Kidney capillary endothelial cell (primary cell): ENCODE data around the gene PTGFR.
A peak's percentile ranks its signal among the peaks of the same experiment; 100 is the strongest.

ENCODE experiments used
- DNase-seq: peaks from one replicate; pipeline ENCODE4 v3.0.0-alpha.2; 2018; ENCODE audit warnings: low spot score

The PTGFR gene

DNA sequence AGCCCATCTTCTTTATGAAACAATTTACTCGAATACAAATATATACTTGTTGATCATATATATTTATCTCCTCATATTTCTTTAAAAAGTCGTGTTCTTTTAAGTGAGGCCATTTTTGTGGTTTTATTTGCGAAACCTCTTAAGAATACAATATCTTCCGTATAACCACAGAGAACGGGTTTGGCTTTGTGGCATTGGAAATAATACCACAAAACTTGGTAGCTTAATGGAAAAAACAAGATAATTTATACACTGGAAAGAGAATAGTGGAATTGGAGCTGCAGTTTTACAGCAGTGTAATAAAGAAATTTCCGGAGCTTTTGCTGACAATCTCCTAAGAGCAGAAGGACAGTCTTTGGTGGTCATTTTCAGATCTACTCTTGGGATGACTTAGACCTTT is 29.4 kb downstream of the PTGFR start:
- no peak for DNase-seq

- DNase-seq = no peak
Measured at GRCh38 chr1:78520843-78521242, 30.1 kb downstream of the PTGFR start.

DNA sequence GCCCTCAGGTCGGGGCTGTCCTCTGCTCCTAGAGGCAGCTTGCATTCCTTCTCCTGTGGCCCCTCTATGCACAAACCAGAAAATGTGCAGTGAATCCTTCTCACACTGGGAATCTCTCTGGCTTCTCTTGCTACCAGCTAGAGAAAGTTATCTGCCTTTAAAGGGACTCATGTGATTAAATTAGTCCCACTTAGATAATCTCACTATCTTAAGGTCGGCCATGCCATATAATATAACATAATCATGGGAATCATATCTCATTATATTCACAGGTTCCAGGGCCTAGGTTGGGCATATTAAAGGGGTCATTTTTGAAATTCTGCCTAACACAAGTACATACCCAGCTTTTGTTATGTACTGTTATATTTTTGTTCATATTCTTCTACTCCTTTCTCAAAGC is 31.4 kb downstream of the PTGFR start:
- no peak for DNase-seq

GRCh38 chr1:78526496-78526895 is 35.7 kb downstream of the PTGFR start:
- DNase-seq = peak; percentile 4

DNA sequence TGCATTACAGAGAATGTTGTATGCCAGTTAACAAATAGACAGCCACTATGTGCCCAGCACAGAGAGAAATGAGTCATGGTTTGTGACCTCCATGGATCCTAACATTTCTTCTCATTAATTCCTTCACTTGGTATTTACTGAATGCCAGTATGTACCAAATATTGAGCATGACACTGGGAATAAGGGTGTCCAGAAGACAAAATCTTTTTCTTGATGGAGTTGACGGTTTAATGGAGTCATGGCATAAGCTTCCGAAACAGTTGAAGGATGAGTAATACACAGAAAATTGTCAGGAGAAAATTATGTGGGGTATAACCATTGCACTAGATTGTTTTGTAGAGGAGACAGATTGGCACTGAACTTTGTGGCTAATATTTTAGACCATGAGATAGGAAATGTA is 36.9 kb downstream of the PTGFR start:
- DNase-seq = no peak

DNA sequence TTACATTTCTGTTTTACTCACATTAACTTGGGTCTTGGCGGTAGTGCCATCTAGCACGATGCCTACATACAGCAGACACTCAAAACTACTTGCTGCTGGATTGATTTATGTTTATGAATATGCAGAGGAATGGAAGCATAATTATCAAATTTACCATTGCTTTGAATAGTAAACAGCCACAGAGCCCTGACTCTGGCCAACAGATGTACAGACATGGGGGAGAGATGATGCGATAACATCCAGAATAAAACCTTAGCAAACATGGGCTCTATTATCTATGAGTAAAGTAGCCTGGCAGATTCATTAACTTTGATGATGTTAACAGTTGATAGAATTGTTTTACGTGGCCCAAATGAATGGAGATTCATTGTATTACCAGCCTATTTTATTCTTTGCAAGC is 42.8 kb downstream of the PTGFR start:
- no peak for DNase-seq

DNA sequence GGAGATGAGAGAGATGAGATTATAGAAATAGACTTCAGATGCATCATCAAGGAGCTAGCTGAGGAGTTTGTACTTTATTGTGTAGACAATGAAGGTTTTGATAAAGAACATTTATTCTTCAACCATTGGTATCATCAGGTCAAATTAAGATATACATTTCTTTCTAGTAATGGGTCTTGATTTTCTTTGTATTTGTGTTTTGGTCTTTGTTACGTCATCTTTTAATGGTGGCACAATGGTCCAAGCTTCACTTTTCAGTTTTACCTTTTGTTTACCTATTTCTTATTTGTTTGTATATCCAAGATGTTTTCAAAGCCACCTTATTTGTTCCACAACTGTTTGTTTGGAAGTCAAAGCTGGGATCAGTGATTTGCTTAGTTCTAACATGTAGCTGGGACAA is 44.5 kb downstream of the PTGFR start:
- DNase-seq = no peak

DNA sequence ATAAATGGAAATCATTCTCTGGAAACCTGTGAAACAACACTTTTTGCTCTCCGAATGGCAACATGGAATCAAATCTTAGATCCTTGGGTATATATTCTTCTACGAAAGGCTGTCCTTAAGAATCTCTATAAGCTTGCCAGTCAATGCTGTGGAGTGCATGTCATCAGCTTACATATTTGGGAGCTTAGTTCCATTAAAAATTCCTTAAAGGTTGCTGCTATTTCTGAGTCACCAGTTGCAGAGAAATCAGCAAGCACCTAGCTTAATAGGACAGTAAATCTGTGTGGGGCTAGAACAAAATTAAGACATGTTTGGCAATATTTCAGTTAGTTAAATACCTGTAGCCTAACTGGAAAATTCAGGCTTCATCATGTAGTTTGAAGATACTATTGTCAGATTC is 45.7 kb downstream of the PTGFR start:
- no peak for DNase-seq

- no peak for DNase-seq
Measured at GRCh38 chr1:78540048-78540447, 49.3 kb downstream of the PTGFR start.

DNA sequence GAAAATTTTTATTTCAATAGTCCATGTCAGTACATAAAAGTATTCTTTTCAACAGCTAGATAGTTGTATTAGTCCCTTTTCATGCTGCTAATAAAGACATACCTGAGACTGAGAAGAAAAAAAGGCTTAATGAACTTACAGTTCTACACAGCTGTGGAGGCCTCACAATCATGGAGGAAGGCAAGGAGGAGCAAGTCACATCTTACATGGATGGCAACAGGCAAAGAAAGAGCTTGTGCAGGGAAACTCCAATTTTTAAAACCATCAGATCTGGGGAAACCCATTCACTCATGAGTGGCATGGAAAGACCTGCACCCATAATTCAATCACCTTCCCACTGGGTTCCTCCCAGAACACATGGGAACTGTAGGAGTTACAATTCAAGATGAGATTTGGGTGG is 50.7 kb downstream of the PTGFR start:
- DNase-seq = no peak

GRCh38 chr1:78543941-78544643 is 53.3 kb downstream of the PTGFR start:
- DNase-seq = no peak

GRCh38 chr1:78547081-78547480 is 56.3 kb downstream of the PTGFR start:
- DNase-seq = no peak

GRCh38 chr1:78549331-78549730 is 58.6 kb downstream of the PTGFR start:
- DNase-seq = no peak

GRCh38 chr1:78549891-78550290 is 59.1 kb downstream of the PTGFR start:
- DNase-seq = no peak

DNA sequence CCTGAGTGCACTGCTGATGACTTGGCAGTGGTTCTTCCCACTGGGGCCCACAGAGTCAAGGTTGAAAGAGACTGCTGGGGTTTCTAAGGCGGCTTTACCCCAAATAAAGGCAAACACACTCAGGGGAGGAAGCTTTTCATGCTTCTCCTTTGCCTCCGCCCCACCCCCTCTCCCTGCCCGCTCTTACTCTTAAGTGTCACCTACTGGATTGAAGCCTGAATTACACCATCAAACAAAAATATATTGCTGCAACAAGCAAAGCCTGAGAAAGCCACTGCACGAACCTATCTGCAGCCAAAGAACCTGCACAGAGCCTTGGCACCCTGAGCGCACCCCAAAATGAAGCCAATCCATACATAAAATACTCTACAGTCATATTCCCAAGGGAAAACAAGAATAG is 63.1 kb downstream of the PTGFR start:
- no peak for DNase-seq

- no peak for DNase-seq
Measured at GRCh38 chr1:78554840-78555239, 64.1 kb downstream of the PTGFR start.

DNA sequence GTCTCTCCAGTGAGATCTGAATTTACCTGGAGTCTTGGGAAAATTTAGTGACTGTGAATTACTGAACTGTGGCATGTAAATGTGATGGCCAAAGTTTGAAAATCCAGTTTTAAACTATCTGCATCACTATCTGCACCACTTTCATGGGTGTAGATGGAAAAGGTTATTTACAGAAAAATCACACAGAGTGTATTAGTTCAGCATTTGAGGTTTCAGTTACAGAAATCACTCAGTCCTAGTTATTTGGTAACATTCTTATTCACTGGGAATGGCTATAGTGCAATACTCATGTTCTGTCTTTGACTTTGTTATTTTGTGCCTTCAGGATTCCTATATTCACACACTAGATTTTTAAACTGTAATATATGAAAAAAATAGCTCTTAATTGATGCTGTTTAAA is 68.9 kb downstream of the PTGFR start:
- DNase-seq = no peak

DNA sequence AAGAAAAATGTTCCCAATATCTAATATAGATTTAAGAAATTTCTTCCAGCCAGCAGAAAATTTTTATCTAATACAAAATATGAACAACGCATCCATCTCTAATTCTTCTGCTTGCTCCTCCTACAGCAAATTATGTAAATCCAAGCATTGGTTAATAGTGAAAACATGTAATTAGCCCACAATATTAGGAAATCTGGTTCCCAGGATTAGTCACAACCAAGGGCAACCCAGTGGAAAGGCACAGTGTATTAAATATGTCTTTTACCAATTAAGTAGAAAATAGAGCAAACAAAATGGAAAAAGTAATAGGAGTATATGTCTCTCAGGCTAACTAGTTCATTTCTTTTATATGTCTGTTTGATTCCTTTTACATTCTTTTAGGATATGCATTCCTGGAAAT is 70.0 kb downstream of the PTGFR start:
- DNase-seq = no peak

DNA sequence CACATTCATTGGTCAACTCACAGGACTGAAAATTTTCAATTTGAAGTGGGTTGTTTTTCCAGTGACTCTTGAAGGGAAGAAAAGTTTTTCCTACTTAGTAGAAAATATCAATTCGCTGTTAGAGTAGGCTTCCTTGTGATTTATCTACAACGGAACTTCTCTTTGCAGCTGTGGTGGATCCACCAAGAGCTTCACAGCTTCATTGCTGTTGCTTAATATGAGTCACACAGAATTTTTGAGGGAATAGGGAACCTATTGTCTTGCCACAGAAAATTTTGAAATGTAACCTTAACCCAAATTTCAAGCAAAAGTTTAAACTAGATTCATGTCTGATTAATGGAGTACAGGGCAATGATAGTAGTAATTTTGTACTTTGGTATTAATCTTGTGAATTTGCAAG is 71.1 kb downstream of the PTGFR start:
- DNase-seq = no peak

DNA sequence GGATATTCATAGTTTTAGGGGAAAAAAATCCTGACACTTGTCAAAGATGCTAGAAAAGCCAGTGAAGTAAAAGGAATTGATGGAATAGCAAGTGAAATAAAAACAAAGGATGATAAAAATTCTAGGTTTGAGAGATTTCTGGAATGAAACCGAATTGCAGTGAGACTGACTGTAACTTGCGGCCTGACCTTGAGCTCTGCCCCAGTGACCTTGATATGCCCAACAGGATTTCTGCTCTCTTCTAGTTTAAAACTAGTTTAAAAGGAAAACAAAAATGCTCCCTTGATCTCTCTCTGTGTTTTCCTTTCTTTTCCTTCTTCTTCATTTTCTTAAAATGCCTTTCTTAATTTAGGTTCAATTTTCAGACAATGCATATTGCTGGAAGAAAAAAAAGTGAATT is 74.6 kb downstream of the PTGFR start:
- no peak for DNase-seq

DNA sequence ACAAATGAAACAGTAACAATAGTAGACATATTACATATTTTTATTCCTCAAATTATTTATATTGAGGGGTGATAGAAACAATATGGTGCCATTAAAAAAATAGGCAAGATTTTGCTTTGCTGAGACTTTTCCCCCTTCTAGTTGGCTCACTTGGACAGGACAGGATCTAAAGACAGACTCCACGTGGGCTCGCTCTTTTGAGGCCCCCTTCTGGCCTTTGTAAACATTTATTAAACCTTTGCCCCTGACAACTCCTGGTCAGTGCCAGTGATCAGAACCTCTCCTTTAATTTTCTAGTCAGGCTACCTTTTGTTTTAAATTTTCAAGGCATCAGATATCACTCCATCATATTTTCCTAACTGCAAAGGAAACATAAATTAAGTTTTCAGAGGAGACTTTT is 79.8 kb downstream of the PTGFR start:
- no peak for DNase-seq

- no peak for DNase-seq
Measured at GRCh38 chr1:78577257-78578100, 86.7 kb downstream of the PTGFR start.

GRCh38 chr1:78586572-78586971 is 95.8 kb downstream of the PTGFR start:
- no peak for DNase-seq

DNA sequence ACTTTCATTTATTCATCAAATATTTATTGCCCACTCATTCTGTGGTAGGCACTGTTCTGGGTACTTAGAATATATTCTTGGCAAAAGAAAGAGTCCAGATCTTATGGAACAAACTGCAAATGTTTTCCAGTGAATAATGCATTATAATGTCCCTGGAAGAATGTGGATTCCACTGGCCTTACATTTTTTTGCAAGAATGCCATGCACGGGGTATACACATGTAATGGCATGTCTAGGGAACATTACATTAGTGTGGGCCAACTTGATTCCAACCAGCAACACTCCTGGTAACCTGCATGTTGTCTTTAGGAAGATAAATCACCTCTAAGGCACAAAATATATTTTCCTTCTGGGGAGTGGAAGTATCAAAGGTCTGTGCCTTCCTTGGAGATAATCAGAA is 96.4 kb downstream of the PTGFR start:
- no peak for DNase-seq
